SK-N-SH (cell line): Measurements from ENCODE around the gene MRPL41. TPM values are rescaled to one million over a fixed set of nuclear protein-coding genes. Genes with fewer than 3 reads are reported as not detected.
A peak's percentile ranks its signal among the peaks of the same experiment; 100 is the strongest.

Experiments
- CTCF ChIA-PET: fragments of 300-600, 350-600 bp; formaldehyde crosslinking; extraction: SDS; loops from one replicate; lab custom pipeline; 2021; lab: Yijun Ruan, JAX
- POLR2A ChIA-PET: fragments of 350-600 bp; sonication (Branson Sonifier 250); formaldehyde crosslinking; extraction: SDS; loops from one replicate; lab custom pipeline; 2020; ENCODE audit warnings: antibody characterized with exemption, inconsistent platforms; lab: Yijun Ruan, JAX
- DNase-seq: peaks from one replicate; pipeline ENCODE4 v3.0.0; 2012
- H2AFZ ChIP-seq: fragments of 200-600 bp; sonication (generic); 2 replicates; pipeline ENCODE4 v1.8.1; 2016; ENCODE audit warnings: antibody characterized with exemption, mild to moderate bottlenecking, low read depth
- H3F3A ChIP-seq: fragments of 200-600 bp; sonication (generic); replicated peaks from 2 replicates; pipeline ENCODE3; 2016; ENCODE audit warnings: antibody characterized with exemption, mild to moderate bottlenecking; ENCODE audit not compliant: insufficient read depth
- H3K27ac ChIP-seq, 2 experiments: fragments of 200-500 bp in 1 of 2; fragments of 200-600 bp in 1 of 2; sonication (Bioruptor generic) in 1 of 2; sonication (generic), shearing (Covaris generic) in 1 of 2; 2 replicates each; pipeline versions ENCODE4 v1.5.1 to v1.6.1; 2014 to 2016; ENCODE audit warnings: low read depth in 2 of 2, inconsistent platforms in 1 of 2, low read length in 1 of 2, mild to moderate bottlenecking in 1 of 2, mixed read lengths in 1 of 2
- H3K27me3 ChIP-seq: fragments of 200-600 bp; sonication (generic), shearing (Covaris generic); 2 replicates; pipeline ENCODE4 v1.6.1; 2016; ENCODE audit warnings: mixed run types; ENCODE audit not compliant: insufficient read depth
- H3K36me3 ChIP-seq, 2 experiments: fragments of 200-500 bp in 1 of 2; fragments of 200-600 bp in 1 of 2; sonication (Bioruptor generic) in 1 of 2; sonication (generic) in 1 of 2; replicated peaks in 1 of 2; 2 replicates each; pipeline versions ENCODE3 to v1.5.1; 2014 to 2016; ENCODE audit warnings: low read length in 1 of 2, mild to moderate bottlenecking in 1 of 2; ENCODE audit not compliant: insufficient read depth in 2 of 2, control insufficient read depth in 1 of 2
- H3K4me1 ChIP-seq, 2 experiments: fragments of 200-500 bp in 1 of 2; fragments of 200-600 bp in 1 of 2; sonication (Bioruptor generic) in 1 of 2; sonication (generic), shearing (Covaris generic) in 1 of 2; 2 replicates each; pipeline versions ENCODE4 v1.5.1 to v1.6.1; 2014 to 2016; ENCODE audit warnings: low read depth in 1 of 2, low read length in 1 of 2, mixed run types in 1 of 2; ENCODE audit not compliant: insufficient read depth in 2 of 2, control insufficient read depth in 1 of 2
- H3K4me2 ChIP-seq: fragments of 200-600 bp; sonication (generic), shearing (Covaris generic); 2 replicates; pipeline ENCODE4 v1.6.1; 2017; ENCODE audit warnings: mixed run types
- H3K4me3 ChIP-seq, 2 experiments: fragments of 200-500 bp in 1 of 2; fragments of 200-600 bp in 1 of 2; sonication (Bioruptor generic) in 1 of 2; sonication (generic), shearing (Covaris generic) in 1 of 2; 2 replicates each; pipeline versions ENCODE4 v1.5.1 to v1.8.1; 2014 to 2016; ENCODE audit warnings: low read depth in 2 of 2, inconsistent platforms in 1 of 2, low read length in 1 of 2, mild to moderate bottlenecking in 1 of 2, mixed read lengths in 1 of 2, moderate library complexity in 1 of 2
- H3K79me2 ChIP-seq: fragments of 200-600 bp; sonication (generic); 2 replicates; pipeline ENCODE4 v1.8.1; 2017; ENCODE audit warnings: mild to moderate bottlenecking; ENCODE audit not compliant: insufficient read depth
- H3K9ac ChIP-seq: fragments of 200-600 bp; sonication (generic); 2 replicates; pipeline ENCODE4 v1.6.1; 2017; ENCODE audit warnings: mixed run types
- H3K9me2 ChIP-seq: fragments of 200-600 bp; sonication (generic); 2 replicates; pipeline ENCODE4 v1.6.1; 2017; ENCODE audit warnings: mixed run types
- H3K9me3 ChIP-seq: fragments of 200-600 bp; sonication (generic); 2 replicates; pipeline ENCODE4 v1.6.1; 2017; ENCODE audit warnings: mixed run types, mild to moderate bottlenecking, moderate library complexity
- H4K20me1 ChIP-seq: fragments of 200-600 bp; sonication (generic); 2 replicates; pipeline ENCODE4 v1.6.1; 2017; ENCODE audit warnings: mild to moderate bottlenecking, mixed run types; ENCODE audit not compliant: insufficient read depth
- ELF1 ChIP-seq: IDR thresholded peaks from 2 replicates; pipeline ENCODE4 v1.4.0; 2012
- FOSL2 ChIP-seq: IDR thresholded peaks from 2 replicates; pipeline ENCODE4 v1.4.0; 2012; ENCODE audit warnings: low read depth, mild to moderate bottlenecking, moderate library complexity, borderline replicate concordance
- JUND ChIP-seq: IDR thresholded peaks from 2 replicates; pipeline ENCODE4 v1.4.0; 2012
- MXI1 ChIP-seq: IDR thresholded peaks from 2 replicates; pipeline ENCODE4 v1.6.1; 2012; ENCODE audit warnings: mild to moderate bottlenecking, low read depth, low read length, improper control_type of control experiment
- NFIC ChIP-seq: IDR thresholded peaks from 2 replicates; pipeline ENCODE4 v1.4.0; 2012; ENCODE audit warnings: borderline replicate concordance
- NRF1 ChIP-seq: IDR thresholded peaks from 2 replicates; pipeline ENCODE4 v1.6.1; 2012; ENCODE audit warnings: low read depth, mild to moderate bottlenecking, low read length
- POLR2AphosphoS5 ChIP-seq: IDR thresholded peaks from 2 replicates; pipeline ENCODE4 v1.6.1; 2012; ENCODE audit warnings: low read depth, low read length
- RFX5 ChIP-seq: IDR thresholded peaks from 2 replicates; pipeline ENCODE4 v1.6.1; 2012; ENCODE audit warnings: mild to moderate bottlenecking, improper control_type of control experiment, low read length
- TCF12 ChIP-seq: IDR thresholded peaks from 2 replicates; pipeline ENCODE4 v1.4.0; 2012
- YY1 ChIP-seq: IDR thresholded peaks from 2 replicates; pipeline ENCODE4 v1.4.0; 2012; ENCODE audit warnings: low read depth, mild to moderate bottlenecking
- WGBS: methylation state at CpG from one replicate; pipeline ENCODE4 v1.1.6; 2017; ENCODE audit warnings: low lambda C conversion rate; 5-methylcytosine and 5-hydroxymethylcytosine counted together
- polyA plus RNA-seq, 3 experiments: library from polyadenylated mRNA; depleted of rRNA; stranded (reverse); fragments of >200 nt; gene quantifications; 2 replicates each; pipeline ENCODE4 v1.2.3, GENCODE V29; 2012
- TF ChIP-seq, protein P1 (sequence below): fragments of 200-600 bp; sonication (generic); IDR thresholded peaks from 2 replicates; pipeline ENCODE4 v1.6.1; 2017; ENCODE audit warnings: antibody characterized with exemption, mild to moderate bottlenecking, moderate library complexity
- TF ChIP-seq, protein P2 (sequence below): IDR thresholded peaks from 2 replicates; pipeline ENCODE4 v1.4.0; 2012; ENCODE audit warnings: low read depth
- TF ChIP-seq, protein P3 (sequence below): IDR thresholded peaks from 2 replicates; pipeline ENCODE4; 2012
- TF ChIP-seq, protein P4 (sequence below): IDR thresholded peaks from 2 replicates; pipeline ENCODE4 v1.6.1; 2012; ENCODE audit warnings: mild to moderate bottlenecking, low read depth, low read length, moderate library complexity

MRPL41 gene
- polyA plus RNA-seq, 1 of the 3 experiments (the other 2 are of a cell fraction) = 58.9 TPM

DNA sequence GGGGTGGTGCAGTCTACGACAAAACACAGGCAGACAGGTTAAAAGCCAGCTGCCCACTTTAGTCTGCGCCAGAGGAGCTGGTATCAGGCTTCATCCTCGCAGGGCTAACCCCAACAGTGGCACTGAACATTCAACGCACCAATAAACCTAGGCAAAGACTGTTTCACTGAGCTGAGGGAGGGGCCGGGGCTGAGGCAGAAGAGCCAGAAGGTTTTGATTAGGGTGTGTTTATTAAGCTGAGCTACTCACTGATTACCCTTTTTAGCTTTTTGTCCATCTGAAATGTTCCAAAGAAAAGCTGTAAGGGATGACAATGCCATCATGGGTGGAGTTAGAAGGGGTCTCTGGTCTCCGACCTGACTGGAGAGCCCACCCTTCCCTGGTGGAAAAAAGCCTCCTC, 37.2 kb downstream of the MRPL41 start:
- Histone ChIP-seq H3K9me3 (no peaks in the 10 kb centered on the region), H3K79me2 (peaks cover 21% of the 10 kb centered on the region), H3K4me2 (peak overlapping the region; percentile 92), H4K20me1 (peaks cover 19% of the 10 kb centered on the region), H3K9me2 (no peaks in the 10 kb centered on the region), H3F3A (no peaks in the 10 kb centered on the region), H3K27me3 (no peaks in the 10 kb centered on the region), H3K4me3 (peak overlapping the region; percentile 68 to 86), H2AFZ (no peak overlapping the region), H3K9ac (peak overlapping the region; percentile 70; the same call in 1 of the 2 replicates), H3K4me1 (peaks cover 9 to 18% of the 10 kb centered on the region in 2 experiments; a peak in 2 of 4 replicates), H3K27ac (no peak overlapping the region), H3K36me3 (peaks cover 9 to 39% of the 10 kb centered on the region in 2 experiments)
- TF ChIP-seq, protein P1, sequence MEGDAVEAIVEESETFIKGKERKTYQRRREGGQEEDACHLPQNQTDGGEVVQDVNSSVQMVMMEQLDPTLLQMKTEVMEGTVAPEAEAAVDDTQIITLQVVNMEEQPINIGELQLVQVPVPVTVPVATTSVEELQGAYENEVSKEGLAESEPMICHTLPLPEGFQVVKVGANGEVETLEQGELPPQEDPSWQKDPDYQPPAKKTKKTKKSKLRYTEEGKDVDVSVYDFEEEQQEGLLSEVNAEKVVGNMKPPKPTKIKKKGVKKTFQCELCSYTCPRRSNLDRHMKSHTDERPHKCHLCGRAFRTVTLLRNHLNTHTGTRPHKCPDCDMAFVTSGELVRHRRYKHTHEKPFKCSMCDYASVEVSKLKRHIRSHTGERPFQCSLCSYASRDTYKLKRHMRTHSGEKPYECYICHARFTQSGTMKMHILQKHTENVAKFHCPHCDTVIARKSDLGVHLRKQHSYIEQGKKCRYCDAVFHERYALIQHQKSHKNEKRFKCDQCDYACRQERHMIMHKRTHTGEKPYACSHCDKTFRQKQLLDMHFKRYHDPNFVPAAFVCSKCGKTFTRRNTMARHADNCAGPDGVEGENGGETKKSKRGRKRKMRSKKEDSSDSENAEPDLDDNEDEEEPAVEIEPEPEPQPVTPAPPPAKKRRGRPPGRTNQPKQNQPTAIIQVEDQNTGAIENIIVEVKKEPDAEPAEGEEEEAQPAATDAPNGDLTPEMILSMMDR = no peak
- TF ChIP-seq YY1 = no peak
- no peak for TF ChIP-seq NFIC
- no peak for TF ChIP-seq RFX5
- TF ChIP-seq FOSL2 = no peak
- TF ChIP-seq ELF1 = no peak
- TF ChIP-seq, protein P2, sequence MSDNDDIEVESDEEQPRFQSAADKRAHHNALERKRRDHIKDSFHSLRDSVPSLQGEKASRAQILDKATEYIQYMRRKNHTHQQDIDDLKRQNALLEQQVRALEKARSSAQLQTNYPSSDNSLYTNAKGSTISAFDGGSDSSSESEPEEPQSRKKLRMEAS = no peak
- TF ChIP-seq, protein P3, sequence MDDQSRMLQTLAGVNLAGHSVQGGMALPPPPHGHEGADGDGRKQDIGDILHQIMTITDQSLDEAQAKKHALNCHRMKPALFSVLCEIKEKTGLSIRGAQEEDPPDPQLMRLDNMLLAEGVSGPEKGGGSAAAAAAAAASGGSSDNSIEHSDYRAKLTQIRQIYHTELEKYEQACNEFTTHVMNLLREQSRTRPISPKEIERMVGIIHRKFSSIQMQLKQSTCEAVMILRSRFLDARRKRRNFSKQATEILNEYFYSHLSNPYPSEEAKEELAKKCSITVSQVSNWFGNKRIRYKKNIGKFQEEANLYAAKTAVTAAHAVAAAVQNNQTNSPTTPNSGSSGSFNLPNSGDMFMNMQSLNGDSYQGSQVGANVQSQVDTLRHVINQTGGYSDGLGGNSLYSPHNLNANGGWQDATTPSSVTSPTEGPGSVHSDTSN = no peak
- no peak for TF ChIP-seq JUND
- TF ChIP-seq NRF1 = no peak
- TF ChIP-seq MXI1 = no peak
- TF ChIP-seq POLR2AphosphoS5 = no peak
- TF ChIP-seq TCF12 = no peak
- TF ChIP-seq, protein P4, sequence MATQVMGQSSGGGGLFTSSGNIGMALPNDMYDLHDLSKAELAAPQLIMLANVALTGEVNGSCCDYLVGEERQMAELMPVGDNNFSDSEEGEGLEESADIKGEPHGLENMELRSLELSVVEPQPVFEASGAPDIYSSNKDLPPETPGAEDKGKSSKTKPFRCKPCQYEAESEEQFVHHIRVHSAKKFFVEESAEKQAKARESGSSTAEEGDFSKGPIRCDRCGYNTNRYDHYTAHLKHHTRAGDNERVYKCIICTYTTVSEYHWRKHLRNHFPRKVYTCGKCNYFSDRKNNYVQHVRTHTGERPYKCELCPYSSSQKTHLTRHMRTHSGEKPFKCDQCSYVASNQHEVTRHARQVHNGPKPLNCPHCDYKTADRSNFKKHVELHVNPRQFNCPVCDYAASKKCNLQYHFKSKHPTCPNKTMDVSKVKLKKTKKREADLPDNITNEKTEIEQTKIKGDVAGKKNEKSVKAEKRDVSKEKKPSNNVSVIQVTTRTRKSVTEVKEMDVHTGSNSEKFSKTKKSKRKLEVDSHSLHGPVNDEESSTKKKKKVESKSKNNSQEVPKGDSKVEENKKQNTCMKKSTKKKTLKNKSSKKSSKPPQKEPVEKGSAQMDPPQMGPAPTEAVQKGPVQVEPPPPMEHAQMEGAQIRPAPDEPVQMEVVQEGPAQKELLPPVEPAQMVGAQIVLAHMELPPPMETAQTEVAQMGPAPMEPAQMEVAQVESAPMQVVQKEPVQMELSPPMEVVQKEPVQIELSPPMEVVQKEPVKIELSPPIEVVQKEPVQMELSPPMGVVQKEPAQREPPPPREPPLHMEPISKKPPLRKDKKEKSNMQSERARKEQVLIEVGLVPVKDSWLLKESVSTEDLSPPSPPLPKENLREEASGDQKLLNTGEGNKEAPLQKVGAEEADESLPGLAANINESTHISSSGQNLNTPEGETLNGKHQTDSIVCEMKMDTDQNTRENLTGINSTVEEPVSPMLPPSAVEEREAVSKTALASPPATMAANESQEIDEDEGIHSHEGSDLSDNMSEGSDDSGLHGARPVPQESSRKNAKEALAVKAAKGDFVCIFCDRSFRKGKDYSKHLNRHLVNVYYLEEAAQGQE = no peak
- CTCF ChIA-PET = interaction anchor here (2.2 kb wide), 1 partner anchor 10 kb away, joined by 27 read pairs; the partner anchor contains the start of gene DPH7
- POLR2A ChIA-PET = interaction anchor here (1.1 to 1.3 kb wide), 2 partner anchors 30 to 36 kb away, joined by 3 read pairs; partner anchors contain the start of gene EHMT1
- 86% methylated on average over 4 of the region's 6 CpGs for WGBS
- no peak for DNase-seq
